CD4-positive, CD25-positive, alpha-beta regulatory T cell (primary cell): ENCODE results near the gene HOXD12. TPM values are rescaled to one million over a fixed set of nuclear protein-coding genes. Genes with fewer than 3 reads are reported as not detected.
A peak's percentile ranks its signal among the peaks of the same experiment; 100 is the strongest.

ENCODE experiments used
- ATAC-seq, 2 donors: fragments of 150-1000 bp; cut with Tn5 transposase; one replicate each; pipeline ENCODE4 v1.10.0; 2021; ENCODE audit warnings: low read depth in 2 of 2, moderate number of reproducible peaks in 2 of 2, moderate library complexity in 1 of 2
- DNase-seq, 3 donors: peaks; one replicate each; pipeline versions ENCODE4 v3.0.0 to v3.0.0-alpha.2; 2012 to 2022; ENCODE audit warnings: mixed read lengths in 1 of 3
- H3K27ac ChIP-seq: one replicate; pipeline ENCODE4 v1.7.0; 2013; ENCODE audit warnings: mild to moderate bottlenecking, low read length; ENCODE audit not compliant: insufficient read depth, poor library complexity, severe bottlenecking
- H3K27me3 ChIP-seq: one replicate; pipeline ENCODE4 v1.7.0; 2013; ENCODE audit warnings: low read length; ENCODE audit not compliant: control insufficient read depth, insufficient read depth
- H3K36me3 ChIP-seq: one replicate; pipeline ENCODE4 v1.7.0; 2013; ENCODE audit warnings: mild to moderate bottlenecking, low read length, moderate library complexity; ENCODE audit not compliant: control insufficient read depth, insufficient read depth
- H3K4me1 ChIP-seq: 2 replicates; pipeline ENCODE4 v1.7.0; 2013; ENCODE audit warnings: mild to moderate bottlenecking, low read length; ENCODE audit not compliant: insufficient read depth, control insufficient read depth, poor library complexity, severe bottlenecking
- H3K4me3 ChIP-seq: one replicate; pipeline ENCODE4 v1.7.0; 2013; ENCODE audit warnings: low read depth, mild to moderate bottlenecking, low read length, moderate library complexity
- H3K9me3 ChIP-seq, 2 experiments: 1 replicate in 1 of 2; 2 replicates in 1 of 2; pipeline ENCODE4 v1.7.0; 2013; ENCODE audit warnings: low read length in 2 of 2, mild to moderate bottlenecking in 1 of 2, moderate library complexity in 1 of 2; ENCODE audit not compliant: control insufficient read depth in 2 of 2
- H3K27ac Mint-ChIP-seq, 3 donors: one replicate each; pipeline ENCODE4 v1.8.0; 2020 to 2022; ENCODE audit warnings: mild to moderate bottlenecking in 3 of 3, mixed read lengths in 3 of 3, moderate library complexity in 2 of 3
- H3K27me3 Mint-ChIP-seq: one replicate; pipeline ENCODE4 v1.8.0; 2022; ENCODE audit warnings: mild to moderate bottlenecking, mixed read lengths
- H3K36me3 Mint-ChIP-seq: one replicate; pipeline ENCODE4 v1.8.0; 2020; ENCODE audit warnings: mixed read lengths
- H3K4me1 Mint-ChIP-seq, 4 donors: one replicate each; pipeline ENCODE4 v1.8.0; 2020 to 2022; ENCODE audit warnings: mixed read lengths in 4 of 4, mild to moderate bottlenecking in 1 of 4
- H3K4me3 Mint-ChIP-seq, 4 donors: one replicate each; pipeline ENCODE4 v1.8.0; 2020 to 2022; ENCODE audit warnings: mild to moderate bottlenecking in 4 of 4, mixed read lengths in 4 of 4, moderate library complexity in 3 of 4
- H3K9me3 Mint-ChIP-seq, 7 donors: one replicate each; pipeline ENCODE4 v1.8.0; 2020 to 2022; ENCODE audit warnings: mixed read lengths in 7 of 7, mild to moderate bottlenecking in 3 of 7, moderate library complexity in 2 of 7
- polyA plus RNA-seq, 4 donors: library from polyadenylated mRNA; unstranded; fragments of 300-500 nt; fragmentation: Illumina TruSeq; gene quantifications; one replicate each; pipeline ENCODE4 v1.2.3, GENCODE V29; 2021
- total RNA-seq: library from RNA; stranded (reverse); gene quantifications from one replicate; pipeline ENCODE4 v1.2.3, GENCODE V29; 2022

Gene HOXD12
- total and polyA plus RNA-seq, 5 donors from 2014 or later = not detected

DNA sequence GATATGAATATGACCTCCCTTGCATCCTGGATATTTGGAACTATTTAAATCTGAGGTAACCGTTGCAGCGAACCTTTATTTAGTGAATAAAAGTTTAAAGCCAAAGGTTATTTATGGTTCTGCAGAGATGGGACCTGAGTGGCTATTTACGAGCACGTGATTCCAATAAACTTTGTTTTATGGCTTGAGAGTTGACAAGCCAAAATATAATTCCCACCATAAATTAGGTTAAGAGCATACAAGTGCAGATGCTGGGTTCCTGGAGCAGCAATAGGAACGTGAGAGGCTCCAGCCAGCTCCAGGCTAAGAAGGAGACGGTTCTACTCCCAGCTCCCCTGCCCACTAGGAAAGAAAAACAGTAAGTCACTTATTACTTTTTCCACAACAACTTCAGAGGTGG, 46.5 kb downstream of the HOXD12 start:
- Histone ChIP-seq H3K27me3 (peaks cover 48% of the 10 kb centered on the region), H3K4me1 (peaks cover under 1% of the 10 kb centered on the region), H3K36me3 (no peaks in the 10 kb centered on the region), H3K4me3 (no peak overlapping the region), H3K27ac (no peak overlapping the region), H3K9me3 (peaks cover 0 to 4% of the 10 kb centered on the region in 2 experiments)
- Mint-ChIP-seq H3K36me3 (no peaks in the 10 kb centered on the region), H3K27me3 (peaks cover 90% of the 10 kb centered on the region), H3K4me3 (no peak overlapping the region), H3K9me3 (peaks cover 0 to 9% (median 0%) of the 10 kb centered on the region in 7 donors), H3K27ac (no peak overlapping the region), H3K4me1 (peaks cover 0 to 13% (median 2%) of the 10 kb centered on the region in 4 donors)
- DNase-seq (no peak), ATAC-seq (no peak)

DNA sequence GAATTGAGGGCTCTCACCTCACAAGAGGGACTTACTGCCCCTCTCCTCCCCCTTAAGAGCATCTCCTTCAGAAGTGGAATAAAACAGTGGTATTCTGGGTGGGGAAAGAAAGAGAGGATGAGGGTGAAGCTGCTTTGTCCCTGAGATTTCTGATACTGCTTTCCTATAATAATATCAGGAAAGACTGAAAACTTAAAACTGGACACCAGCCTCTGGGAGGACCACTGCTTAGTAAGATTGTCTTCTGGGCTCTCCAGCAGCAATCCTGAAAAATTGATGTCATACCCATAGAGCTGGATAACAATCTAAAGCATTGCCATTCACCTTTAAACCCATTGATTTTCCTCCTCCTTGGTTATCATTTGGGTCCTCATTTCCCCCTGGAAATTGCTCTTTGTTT, 47.0 kb downstream of the HOXD12 start:
- Mint-ChIP-seq H3K27me3 (peaks cover 89% of the 10 kb centered on the region), H3K9me3 (peaks cover 0 to 9% (median 0%) of the 10 kb centered on the region in 7 donors), H3K4me1 (peaks cover 0 to 14% (median 0%) of the 10 kb centered on the region in 4 donors), H3K36me3 (no peaks in the 10 kb centered on the region), H3K4me3 (no peak overlapping the region), H3K27ac (no peak overlapping the region)
- H3K9me3 ChIP-seq = peaks cover 0 to 4% of the 10 kb centered on the region in 2 experiments
- DNase-seq = no peak
- no peaks in the 10 kb centered on the region for H3K36me3 ChIP-seq
- H3K27me3 ChIP-seq = peaks cover 47% of the 10 kb centered on the region
- no peak overlapping the region for H3K27ac ChIP-seq
- ATAC-seq = no peak
- no peaks in the 10 kb centered on the region for H3K4me1 ChIP-seq
- no peak overlapping the region for H3K4me3 ChIP-seq

- Histone ChIP-seq H3K27me3 (peaks cover 41% of the 10 kb centered on the region), H3K4me3 (no peak overlapping the region), H3K27ac (no peak overlapping the region), H3K9me3 (peaks cover 0 to 4% of the 10 kb centered on the region in 2 experiments), H3K36me3 (no peaks in the 10 kb centered on the region), H3K4me1 (no peaks in the 10 kb centered on the region)
- Mint-ChIP-seq H3K27me3 (peaks cover 85% of the 10 kb centered on the region), H3K36me3 (no peaks in the 10 kb centered on the region), H3K4me3 (no peak overlapping the region), H3K27ac (peak overlapping the region in 1 of 3 donors; percentile 23), H3K4me1 (peaks cover 0 to 14% (median 0%) of the 10 kb centered on the region in 4 donors), H3K9me3 (peaks cover 0 to 9% (median 0%) of the 10 kb centered on the region in 7 donors)
- ATAC-seq (no peak), DNase-seq (no peak)
Measured at GRCh38 chr2:176147210-176147799, 47.7 kb downstream of the HOXD12 start.

- Mint-ChIP-seq H3K4me3 (no peak overlapping the region), H3K36me3 (no peaks in the 10 kb centered on the region), H3K27ac (no peak overlapping the region), H3K27me3 (peaks cover 89% of the 10 kb centered on the region), H3K9me3 (peaks cover 0 to 8% (median 0%) of the 10 kb centered on the region in 7 donors), H3K4me1 (peaks cover 0 to 14% (median 0%) of the 10 kb centered on the region in 4 donors)
- no peak overlapping the region for H3K27ac ChIP-seq
- H3K9me3 ChIP-seq = peaks cover 0 to 4% of the 10 kb centered on the region in 2 experiments
- no peaks in the 10 kb centered on the region for H3K4me1 ChIP-seq
- H3K27me3 ChIP-seq = peaks cover 41% of the 10 kb centered on the region
- DNase-seq (no peak), ATAC-seq (no peak)
- no peaks in the 10 kb centered on the region for H3K36me3 ChIP-seq
- H3K4me3 ChIP-seq = no peak overlapping the region
Measured at GRCh38 chr2:176147800-176148496, 48.4 kb downstream of the HOXD12 start.

GRCh38 chr2:176148751-176149421, 49.3 kb downstream of the HOXD12 start:
- Histone ChIP-seq H3K4me1 (no peaks in the 10 kb centered on the region), H3K36me3 (no peaks in the 10 kb centered on the region), H3K9me3 (peaks cover 0 to 4% of the 10 kb centered on the region in 2 experiments), H3K27me3 (peaks cover 43% of the 10 kb centered on the region), H3K27ac (no peak overlapping the region), H3K4me3 (no peak overlapping the region)
- H3K9me3 Mint-ChIP-seq = peaks cover 0 to 5% (median 0%) of the 10 kb centered on the region in 7 donors
- H3K4me1 Mint-ChIP-seq = peaks cover 0 to 14% (median 0%) of the 10 kb centered on the region in 4 donors
- no peaks in the 10 kb centered on the region for H3K36me3 Mint-ChIP-seq
- peaks cover 89% of the 10 kb centered on the region for H3K27me3 Mint-ChIP-seq
- DNase-seq (no peak), ATAC-seq (no peak)
- no peak overlapping the region for H3K4me3 Mint-ChIP-seq
- no peak overlapping the region for H3K27ac Mint-ChIP-seq

DNA sequence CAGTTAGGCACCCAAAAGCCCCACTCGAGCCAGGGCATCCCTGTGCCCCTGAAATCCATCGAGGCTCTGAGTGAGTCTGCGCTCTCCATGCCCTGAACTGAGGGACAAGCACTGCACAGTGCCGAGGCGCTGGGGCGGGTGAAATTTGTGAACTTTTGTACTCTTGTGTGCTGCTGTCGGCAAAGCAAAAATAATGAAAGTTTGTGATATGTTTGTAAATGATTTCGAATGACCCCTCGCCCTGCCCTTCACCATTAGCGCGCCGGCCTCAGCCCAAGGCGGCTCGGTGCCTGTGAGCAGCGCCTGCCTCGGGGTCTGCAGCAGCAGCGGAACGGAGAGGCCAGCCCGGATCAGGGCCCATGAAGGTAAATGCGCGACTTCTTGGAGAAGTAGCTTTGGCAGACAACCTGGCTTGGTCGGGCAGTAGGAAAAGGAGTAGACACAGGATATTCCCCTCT, 49.9 kb downstream of the HOXD12 start:
- no peak overlapping the region for H3K4me3 Mint-ChIP-seq
- DNase-seq (no peak), ATAC-seq (no peak)
- no peaks in the 10 kb centered on the region for H3K4me1 ChIP-seq
- peaks cover 0 to 6% (median 0%) of the 10 kb centered on the region in 7 donors for H3K9me3 Mint-ChIP-seq
- peaks cover 0 to 14% (median 0%) of the 10 kb centered on the region in 4 donors for H3K4me1 Mint-ChIP-seq
- no peak overlapping the region for H3K4me3 ChIP-seq
- H3K9me3 ChIP-seq = peaks cover 0 to 4% of the 10 kb centered on the region in 2 experiments
- H3K27me3 Mint-ChIP-seq = peaks cover 89% of the 10 kb centered on the region
- peaks cover 47% of the 10 kb centered on the region for H3K27me3 ChIP-seq
- no peaks in the 10 kb centered on the region for H3K36me3 Mint-ChIP-seq
- H3K36me3 ChIP-seq = no peaks in the 10 kb centered on the region
- H3K27ac ChIP-seq = no peak overlapping the region
- no peak overlapping the region for H3K27ac Mint-ChIP-seq

- H3K27ac Mint-ChIP-seq = peak overlapping the region in 1 of 3 donors; percentile 64
Measured at GRCh38 chr2:176149939-176150583, 50.5 kb downstream of the HOXD12 start.

More at GRCh38 chr2:176149939-176150583, 50.5 kb downstream of the HOXD12 start:
- no peak overlapping the region for H3K4me3 ChIP-seq
- H3K27me3 Mint-ChIP-seq = peaks cover 89% of the 10 kb centered on the region
- H3K36me3 Mint-ChIP-seq = no peaks in the 10 kb centered on the region
- H3K27ac ChIP-seq = no peak overlapping the region
- H3K9me3 ChIP-seq = peaks cover 0 to 4% of the 10 kb centered on the region in 2 experiments
- peaks cover 0 to 8% (median 0%) of the 10 kb centered on the region in 7 donors for H3K9me3 Mint-ChIP-seq
- H3K27me3 ChIP-seq = peaks cover 49% of the 10 kb centered on the region
- H3K4me1 Mint-ChIP-seq = peaks cover 0 to 14% (median 0%) of the 10 kb centered on the region in 4 donors
- peak overlapping the region in 1 of 4 donors; percentile 0 for H3K4me3 Mint-ChIP-seq
- ATAC-seq = no peak
- H3K4me1 ChIP-seq = no peaks in the 10 kb centered on the region
- no peaks in the 10 kb centered on the region for H3K36me3 ChIP-seq
- no peak for DNase-seq
